Heart right ventricle (tissue), 16 donors: ENCODE measurements around the gene CCAR1. TPM values are rescaled to one million over a fixed set of nuclear protein-coding genes. Genes with fewer than 3 reads are reported as not detected.
"Not testable (repeated sequence)": the region's sequence is repeated elsewhere in the genome, so short reads cannot be mapped to it uniquely, and the experiment has no call there.

ENCODE experiments used
- ATAC-seq, 8 donors: fragments of 200-7000 bp; cut with Tn5 transposase; one replicate each; pipeline ENCODE4 v1.9.1; 2020; ENCODE audit warnings: mild to moderate bottlenecking in 8 of 8, moderate library complexity in 8 of 8, moderate number of reproducible peaks in 1 of 8
- DNase-seq, 2 donors: peaks; one replicate each; pipeline ENCODE4 v3.0.0-alpha.2; 2020
- H3K27ac ChIP-seq, 10 donors: fragments of 200-600 bp; sonication (generic) in 2 of 10; one replicate each; pipeline versions ENCODE4 v1.5.0 to v1.8.0; 2020 to 2022; ENCODE audit warnings: mild to moderate bottlenecking in 3 of 10
- H3K27me3 ChIP-seq, 7 donors: fragments of 200-600 bp; one replicate each; pipeline ENCODE4 v1.8.0; 2021 to 2022; ENCODE audit warnings: mild to moderate bottlenecking in 2 of 7
- H3K36me3 ChIP-seq, 9 donors: fragments of 200-600 bp; sonication (generic) in 1 of 9; one replicate each; pipeline versions ENCODE4 v1.5.0 to v1.8.0; 2020 to 2022; ENCODE audit warnings: mild to moderate bottlenecking in 2 of 9
- H3K4me1 ChIP-seq, 9 donors: fragments of 200-600 bp; sonication (generic) in 1 of 9; one replicate each; pipeline versions ENCODE4 v1.5.0 to v1.8.0; 2020 to 2022; ENCODE audit warnings: mild to moderate bottlenecking in 4 of 9
- H3K4me3 ChIP-seq, 10 donors: fragments of 200-600 bp; sonication (generic) in 2 of 10; one replicate each; pipeline versions ENCODE4 v1.5.0 to v1.8.0; 2020 to 2022; ENCODE audit warnings: mild to moderate bottlenecking in 7 of 10, moderate library complexity in 2 of 10
- H3K9me3 ChIP-seq, 11 donors: fragments of 200-600 bp in 10 of 11; sonication (generic) in 2 of 11; one replicate each; pipeline versions ENCODE4 v1.5.0 to v1.8.0; 2013 to 2022; ENCODE audit warnings: mild to moderate bottlenecking in 2 of 11, control low read depth in 1 of 11, moderate library complexity in 1 of 11
- WGBS, 2 donors: extraction: QIAGEN DNeasy Blood & Tissue Kit; methylation state at CpG; one replicate each; pipeline ENCODE4 v1.1.7; 2013; ENCODE audit warnings: inconsistent platforms in 1 of 2; 5-methylcytosine and 5-hydroxymethylcytosine counted together
- intact Hi-C, 10 donors: fragments of 100-400 bp; cut with DNase I; formaldehyde crosslinking; loops; one replicate each; pipeline versions ENCODE4 v1.11.1 to v1.14.2; 2022
- microRNA-seq, 2 donors: library from miRNA; unstranded; fragments of <30 nt; microRNA quantifications; one replicate each; pipeline ENCODE4 v1.2.0, GENCODE V29; 2021
- polyA plus RNA-seq, 2 donors: library from polyadenylated mRNA; stranded (reverse); fragments of 200-250 nt; gene quantifications; one replicate each; pipeline ENCODE4 v1.2.3, GENCODE V29; 2013
- total RNA-seq, 10 donors: library from RNA; stranded (reverse); fragmentation: NEBNext Ultra II Directional in 3 of 10; extraction: Animal tissue kit (Norgen Biotek cat#: 25700) in 3 of 10; gene quantifications; one replicate each; pipeline versions ENCODE4 v1.2.1 to v1.2.4, GENCODE V29; 2021 to 2023
- TF ChIP-seq, protein P1 (sequence below), 9 donors: fragments of 200-600 bp; sonication (generic) in 2 of 9; IDR thresholded peaks; one replicate each; pipeline versions ENCODE4 v1.5.0 to v1.8.0; 2021 to 2022; ENCODE audit warnings: antibody characterized with exemption in 9 of 9, mild to moderate bottlenecking in 5 of 9, moderate library complexity in 1 of 9
- donor health status: Arrhythmogenic right ventricular cardiomyopathy.
- donor health status: ischemic (EF 13 %, LVEDD 7.1; RV severe dilation, severe dysfunction).
- donor health status: healthy with polysubstance abuse.
- donor health status: DM: no; HTN: yes; CAD: no.
- donor health status: DM: no; HTN: no; CAD: no.
- donor health status: ischemic (EF 25% LVEDD 6.9; RV normal size, moderate dysfunction).
- donor health status: ischemic (EF 25% LVEDD 5.7; RV mildly dilated, moderate dysfunction).
- donor health status: healthy.
- donor health status: DM: yes; HTN: yes; CAD: no.
- donor health status: Ischemic cardiomyopathy.
- donor health status: ischemic (EF 35%, LVEDD 5.7; RV mildly dilated, moderate dysfunction).
- donor health status: nonischemic (EF 11% LVEDD 7.7; RV severe dilation, severe dysfunction).
- donor health status: DM: yes; HTN: yes; CAD: no.
- donor health status: PGD.
- donor health status: ischemic (EF 29% LVEDD 5.4; RV normal size, mild dysfunction).
- donor health status: nonischemic (EF 23%, LVEDD 6.1; RV moderate dilation, normal function).

Gene CCAR1
- total and polyA plus RNA-seq, 12 donors = 23.5 to 62.3 (median 30.5) TPM

GRCh38 chr10:68832601-68833000, 111.6 kb downstream of the CCAR1 start:
- Histone ChIP-seq H3K27ac (no peak overlapping the region), H3K27me3 (peaks cover 0 to 13% (median 0%) of the 10 kb centered on the region in 7 donors), H3K9me3 (no peaks in the 10 kb centered on the region), H3K36me3 (no peaks in the 10 kb centered on the region), H3K4me1 (peaks cover 0 to 4% (median 0%) of the 10 kb centered on the region in 9 donors), H3K4me3 (no peak overlapping the region)
- intact Hi-C loops = no loop called here
- TF ChIP-seq, protein P1, sequence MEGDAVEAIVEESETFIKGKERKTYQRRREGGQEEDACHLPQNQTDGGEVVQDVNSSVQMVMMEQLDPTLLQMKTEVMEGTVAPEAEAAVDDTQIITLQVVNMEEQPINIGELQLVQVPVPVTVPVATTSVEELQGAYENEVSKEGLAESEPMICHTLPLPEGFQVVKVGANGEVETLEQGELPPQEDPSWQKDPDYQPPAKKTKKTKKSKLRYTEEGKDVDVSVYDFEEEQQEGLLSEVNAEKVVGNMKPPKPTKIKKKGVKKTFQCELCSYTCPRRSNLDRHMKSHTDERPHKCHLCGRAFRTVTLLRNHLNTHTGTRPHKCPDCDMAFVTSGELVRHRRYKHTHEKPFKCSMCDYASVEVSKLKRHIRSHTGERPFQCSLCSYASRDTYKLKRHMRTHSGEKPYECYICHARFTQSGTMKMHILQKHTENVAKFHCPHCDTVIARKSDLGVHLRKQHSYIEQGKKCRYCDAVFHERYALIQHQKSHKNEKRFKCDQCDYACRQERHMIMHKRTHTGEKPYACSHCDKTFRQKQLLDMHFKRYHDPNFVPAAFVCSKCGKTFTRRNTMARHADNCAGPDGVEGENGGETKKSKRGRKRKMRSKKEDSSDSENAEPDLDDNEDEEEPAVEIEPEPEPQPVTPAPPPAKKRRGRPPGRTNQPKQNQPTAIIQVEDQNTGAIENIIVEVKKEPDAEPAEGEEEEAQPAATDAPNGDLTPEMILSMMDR (IDR thresholded peaks at IDR 0.05) = no peak
- ATAC-seq = no peak
- DNase-seq = no peak
- WGBS, 2 donors = 87 to 89% methylated on average over 4 of the region's 4 CpGs

DNA sequence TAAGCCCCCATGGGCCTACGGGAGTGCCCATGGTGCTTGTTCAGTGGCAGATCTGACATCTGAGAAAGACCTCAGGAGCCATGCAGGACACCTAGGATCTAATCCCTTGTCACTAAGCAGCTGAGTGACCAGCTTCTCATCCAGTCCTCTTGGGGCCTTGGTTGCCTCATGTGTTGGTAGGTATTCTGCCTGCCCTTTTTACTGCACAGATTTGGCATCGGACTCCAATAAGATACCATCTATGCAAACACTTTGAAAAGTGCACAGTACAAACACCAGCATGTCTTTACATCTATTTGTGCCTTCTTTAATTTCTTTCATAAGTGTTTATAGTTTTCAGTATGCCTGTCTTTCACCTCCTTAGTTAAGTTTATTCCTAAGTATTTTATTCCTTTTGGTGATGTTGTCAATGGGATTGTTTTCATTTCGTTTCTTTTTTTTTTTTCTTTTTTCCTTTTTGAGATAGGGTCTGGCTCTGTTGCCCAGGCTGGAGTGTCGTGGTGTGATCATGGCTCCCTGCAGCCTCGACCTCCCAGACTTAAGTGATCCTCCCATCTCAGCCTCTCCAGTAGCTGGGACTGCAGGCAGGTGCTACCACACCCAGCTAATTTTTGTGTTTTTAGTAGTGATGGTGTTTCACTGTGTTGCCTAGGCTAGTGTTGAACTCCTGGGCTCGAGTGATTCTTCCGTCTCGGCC, 116.7 kb downstream of the CCAR1 start:
- TF ChIP-seq, protein P1 (IDR thresholded peaks at IDR 0.05) = no peak
- no peaks in the 10 kb centered on the region for H3K27me3 ChIP-seq
- no peak overlapping the region for H3K4me3 ChIP-seq
- no peaks in the 10 kb centered on the region for H3K4me1 ChIP-seq
- no peak overlapping the region for H3K27ac ChIP-seq
- no peaks in the 10 kb centered on the region for H3K9me3 ChIP-seq
- ATAC-seq (no peak), DNase-seq (no peak)
- no peaks in the 10 kb centered on the region for H3K36me3 ChIP-seq
- intact Hi-C loops = no loop called here
- 89 to 90% methylated on average over 8 of the region's 8 CpGs for WGBS, 2 donors

DNA sequence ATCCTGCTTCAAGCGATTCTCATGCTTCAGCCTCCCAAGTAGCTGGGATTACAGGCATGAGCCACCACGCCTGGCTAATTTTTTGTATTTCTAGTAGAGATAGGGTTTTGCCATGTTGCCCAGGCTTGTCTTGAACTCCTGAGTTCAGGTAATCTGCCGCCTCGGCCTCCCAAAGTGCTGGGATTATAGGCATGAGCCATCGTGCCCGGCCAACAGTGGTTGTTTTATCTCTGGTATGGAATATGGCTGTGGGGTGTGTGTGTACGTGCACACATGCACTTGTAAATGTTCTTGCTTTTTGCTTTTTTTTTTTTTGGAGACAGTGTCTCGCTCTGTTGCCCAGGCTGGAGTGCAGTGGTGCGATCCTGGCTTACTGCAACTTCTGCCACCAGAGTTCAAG, 119.6 kb downstream of the CCAR1 start:
- H3K4me3 ChIP-seq, H3K36me3 ChIP-seq, H3K27me3 ChIP-seq, H3K4me1 ChIP-seq, H3K9me3 ChIP-seq, ATAC-seq, H3K27ac ChIP-seq, intact Hi-C loops, DNase-seq: not testable (repeated sequence)
- WGBS, 2 donors = 95 to 97% methylated on average over 9 of the region's 9 CpGs

Small RNA genes within 50 kb of the gene (microRNA-seq; reads per million reads assigned to microRNA genes)
- 0 reads per million in 2 donors for gene MIR1254-1

Other genes with a start within 250 kb of the CCAR1 start
- 1 to 10 TPM; 1.6 to 4.4 (median 2.4) TPM for gene DNA2, start 249.3 kb upstream of the CCAR1 start, total RNA-seq
- gene DNA2, start 249.3 kb upstream of the CCAR1 start, polyA plus RNA-seq = 1 to 10 TPM; 1.1 to 3.4 TPM
- 10 to 100 TPM; 11.8 to 27.3 (median 21.1) TPM for gene SLC25A16, start 193.7 kb upstream of the CCAR1 start, total RNA-seq
- 10 to 100 TPM in 1 of 2 donors, 1 to 10 TPM in 1; 4.6 to 33.5 TPM for gene SLC25A16, start 193.7 kb upstream of the CCAR1 start, polyA plus RNA-seq
- gene TET1, start 160.9 kb upstream of the CCAR1 start, total RNA-seq = 1 to 10 TPM; 1.9 to 4.2 (median 3.1) TPM
- gene TET1, start 160.9 kb upstream of the CCAR1 start, polyA plus RNA-seq = under 1 TPM; 0.17 to 0.29 TPM
- gene STOX1, start 106.3 kb downstream of the CCAR1 start, total RNA-seq = 1 to 10 TPM in 1 of 10 donors, under 1 TPM in 7, not detected in 2; 0.09 to 1.1 (median 0.20) TPM
- gene STOX1, start 106.3 kb downstream of the CCAR1 start, polyA plus RNA-seq = 1 to 10 TPM in 1 of 2 donors, under 1 TPM in 1; 0.22 to 1.9 TPM
- gene DDX50, start 180.1 kb downstream of the CCAR1 start, total RNA-seq = 10 to 100 TPM; 18.3 to 21.7 (median 20.4) TPM
- 10 to 100 TPM in 1 of 2 donors, 1 to 10 TPM in 1; 7.2 to 15.8 TPM for gene DDX50, start 180.1 kb downstream of the CCAR1 start, polyA plus RNA-seq
- gene DDX21, start 234.9 kb downstream of the CCAR1 start, total RNA-seq = 10 to 100 TPM; 17.6 to 52.4 (median 25.5) TPM
- 10 to 100 TPM; 10.2 to 17.8 TPM for gene DDX21, start 234.9 kb downstream of the CCAR1 start, polyA plus RNA-seq